Endothelial cell of hepatic sinusoid (primary cell): ENCODE data around the gene TGFB1I1.
"Not testable (repeated sequence)": the region's sequence is repeated elsewhere in the genome, so short reads cannot be mapped to it uniquely, and the experiment has no call there.

Experiments used
- in situ Hi-C: cut with HindIII; loops from 2 replicates; pipeline ENCODE4 v1.10.0; 2017; ENCODE audit warnings: low sequenced_read_pairs

Gene TGFB1I1

DNA sequence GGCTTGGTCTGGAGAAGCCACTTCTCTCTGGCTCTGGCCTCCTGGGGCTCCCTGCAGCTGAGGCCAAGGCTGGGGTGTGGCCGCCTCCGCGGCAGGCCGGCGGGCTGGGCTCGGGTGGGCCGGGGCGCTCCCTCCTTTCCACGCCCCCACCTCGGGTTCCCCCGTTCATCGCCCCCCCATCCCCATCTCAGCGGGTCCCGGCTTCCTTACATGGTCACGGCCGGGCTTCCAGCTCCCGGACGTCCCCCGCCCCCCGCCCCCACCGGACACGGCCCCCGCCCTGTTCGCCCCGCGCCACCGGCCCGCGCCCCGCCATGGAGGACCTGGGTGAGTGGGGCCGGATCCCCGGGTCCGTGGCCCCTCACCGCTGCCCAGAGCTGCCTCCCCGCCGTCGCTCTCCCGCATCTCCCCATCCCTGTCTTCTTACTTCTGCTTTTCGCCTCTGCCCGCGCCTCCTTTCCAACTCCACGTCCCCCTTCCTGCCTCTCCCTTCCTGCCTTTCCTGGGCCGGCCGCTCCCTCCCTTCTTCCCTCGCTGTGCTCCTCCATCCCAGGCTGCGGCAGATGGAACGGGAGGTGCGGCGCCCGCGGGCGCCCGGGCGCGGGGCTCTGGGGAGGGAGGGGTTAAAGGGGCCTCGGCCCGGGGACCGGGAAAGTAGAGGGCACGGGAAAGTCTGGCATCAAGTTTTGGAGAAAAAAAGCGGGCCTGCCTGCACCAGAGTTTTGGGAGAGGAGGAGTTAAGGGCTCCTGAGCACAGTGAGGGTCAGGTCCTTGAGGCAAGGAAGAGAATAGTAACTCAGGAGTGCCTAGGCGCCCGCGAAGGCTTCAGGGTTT, at the start of gene TGFB1I1:
Gene TGFB1I1, plus strand, starts transcription at position 278 of the 834 bp plus-strand sequence. Its CDS starts 37 bp downstream, at position 315.
- in situ Hi-C loops, result loop anchor here (25.0 kb wide), 2 partner anchors 410 to 535 kb away; partner anchors contain the start of genes ORAI3, ZNF646 and ZNF668

DNA sequence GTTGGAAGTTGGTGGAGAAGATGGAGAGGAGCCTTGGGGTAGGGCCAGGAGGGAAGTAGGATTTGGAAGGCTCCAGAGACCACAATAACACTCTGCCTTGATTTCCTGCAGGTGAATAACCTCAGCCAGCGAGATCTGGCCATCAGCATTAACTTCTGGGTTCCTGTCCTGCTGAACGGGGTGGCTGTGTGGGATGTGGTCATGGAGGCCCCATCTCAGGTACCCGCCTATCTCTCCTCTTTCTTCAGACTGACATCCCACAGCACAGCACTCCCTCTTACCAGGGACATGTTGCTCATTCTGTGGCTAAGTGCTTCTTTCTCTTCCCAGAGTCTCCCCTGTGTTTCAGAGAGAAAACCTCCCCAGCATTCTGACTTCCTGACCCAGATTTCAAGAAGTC, 48.7 kb upstream of the TGFB1I1 start:
- in situ Hi-C loops, result no loop called here

DNA sequence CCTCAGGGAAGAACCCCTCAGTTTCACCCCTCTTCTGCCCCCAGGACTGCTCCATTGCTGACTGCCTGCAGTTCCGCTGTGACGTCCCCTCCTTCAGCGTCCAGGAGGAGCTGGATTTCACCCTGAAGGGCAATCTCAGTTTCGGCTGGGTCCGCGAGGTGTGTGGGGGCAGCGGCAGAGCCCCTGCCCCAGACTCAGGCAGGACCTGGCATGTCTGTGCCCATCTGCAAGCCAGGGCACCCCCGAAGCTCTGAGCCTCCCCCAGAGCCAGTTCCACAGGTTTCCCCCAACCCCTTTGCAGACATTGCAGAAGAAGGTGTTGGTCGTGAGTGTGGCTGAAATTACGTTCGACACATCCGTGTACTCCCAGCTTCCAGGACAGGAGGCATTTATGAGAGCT, 48.2 kb upstream of the TGFB1I1 start:
- in situ Hi-C loops, result no loop called here

DNA sequence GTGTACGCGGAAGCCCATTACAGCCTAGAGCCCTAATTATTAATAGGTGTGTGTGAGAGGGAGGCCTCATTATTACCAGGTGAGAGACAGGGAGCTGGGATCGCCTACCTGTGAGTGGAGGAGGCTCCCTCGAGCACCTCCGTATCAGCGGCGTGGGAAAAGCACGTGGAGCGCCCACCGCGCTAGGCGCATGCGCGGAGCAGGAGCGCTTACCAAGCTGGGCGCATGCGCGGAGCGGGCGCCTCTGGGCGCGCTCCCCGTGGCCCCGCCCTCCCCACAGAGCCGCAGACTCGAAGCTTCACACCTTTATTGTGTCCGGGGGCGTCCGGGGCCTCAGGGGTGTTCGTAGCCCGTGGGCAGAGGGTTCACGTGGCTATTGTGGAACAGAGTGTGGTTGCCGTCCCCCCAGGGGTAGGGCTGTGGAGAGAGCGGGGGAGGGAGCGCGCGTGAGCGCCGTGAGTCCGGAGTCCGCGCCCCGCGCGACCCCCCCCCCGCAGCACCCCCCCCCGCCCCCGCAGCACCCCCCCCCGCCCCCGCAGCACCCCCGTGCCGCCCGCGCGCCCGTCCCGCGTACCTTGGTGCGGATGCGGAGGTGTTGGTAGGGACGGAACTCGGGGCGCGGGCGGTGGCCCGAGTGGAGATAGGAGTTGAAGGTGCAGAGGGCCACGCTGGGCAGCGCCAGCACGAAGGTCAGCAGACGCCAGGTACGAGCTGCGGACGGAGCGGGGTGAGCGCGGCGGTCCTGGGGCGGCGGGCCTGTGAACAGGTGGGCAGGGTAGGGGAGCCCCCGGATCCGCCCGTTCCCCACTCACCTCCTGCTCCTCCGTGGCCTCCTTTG, 44.3 kb upstream of the TGFB1I1 start:
- in situ Hi-C loops, result no loop called here

DNA sequence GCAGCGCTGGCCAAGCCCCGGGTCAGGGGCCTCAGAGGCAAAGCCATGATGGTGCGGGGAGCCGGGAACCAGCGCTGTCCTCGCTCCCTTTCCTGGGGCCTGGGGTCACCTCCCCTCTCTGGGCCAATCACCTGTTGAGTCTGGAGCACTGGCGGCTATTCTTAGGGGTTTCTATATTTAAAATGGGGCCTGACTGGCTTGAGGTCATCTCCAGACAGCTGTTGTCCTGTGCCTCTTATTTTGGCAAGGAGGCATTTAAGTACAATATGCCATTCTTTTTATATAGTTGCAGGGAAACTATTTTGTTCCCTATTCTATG, 43.7 kb upstream of the TGFB1I1 start, which contains the start of gene COX6A2:
Gene COX6A2, minus strand, starts transcription at position 82 of the 319 bp plus-strand sequence. Its CDS starts 35 bp downstream, at position 47.
- in situ Hi-C loops, result no loop called here

DNA sequence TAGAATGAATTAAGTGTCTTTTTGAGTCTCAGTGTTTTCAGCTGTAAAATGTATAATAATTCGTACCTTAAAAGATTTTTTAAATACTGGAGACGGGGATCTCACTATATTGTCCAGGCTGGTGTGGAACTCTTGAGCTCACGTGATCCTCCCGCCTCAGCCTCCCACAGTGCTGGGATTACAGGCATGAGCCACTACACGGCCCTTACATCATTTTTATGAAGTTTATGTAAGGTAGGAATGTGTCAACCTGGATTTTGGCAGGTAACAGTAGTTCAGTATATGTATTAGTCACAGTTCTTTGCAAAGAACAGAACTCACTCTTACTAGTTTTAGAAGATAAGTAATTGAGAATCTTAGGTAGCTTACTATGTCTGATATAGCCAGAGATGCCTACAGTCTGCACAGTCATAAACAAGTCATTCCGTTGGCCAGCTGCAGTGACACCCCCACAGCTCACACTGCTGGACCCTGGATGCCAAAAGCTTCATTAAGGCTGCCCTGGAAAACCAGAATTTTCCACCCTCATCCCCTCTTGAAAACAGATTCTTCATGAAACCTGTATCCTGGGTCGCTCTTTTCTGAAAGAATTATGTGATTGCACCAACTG, 43.2 kb upstream of the TGFB1I1 start:
- in situ Hi-C loops, result no loop called here

DNA sequence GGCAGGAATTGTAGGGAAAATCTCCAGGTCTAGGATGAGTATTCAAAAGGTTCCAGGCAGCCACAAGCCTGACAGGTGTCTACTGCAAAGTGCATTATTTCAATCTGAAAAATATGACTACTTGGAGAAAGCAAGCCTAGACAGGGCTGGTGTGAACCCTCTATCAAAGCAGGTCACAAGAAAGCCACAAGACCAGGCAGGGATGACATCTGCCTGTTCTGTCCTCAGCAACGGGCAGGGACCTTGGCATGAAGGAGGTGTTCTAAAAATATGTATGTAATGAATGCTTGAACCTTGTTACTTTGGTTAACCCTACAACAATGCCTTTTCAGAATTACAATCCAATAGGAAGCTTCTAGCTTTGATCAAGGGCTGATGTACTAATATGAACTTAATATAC, 42.6 kb upstream of the TGFB1I1 start:
- in situ Hi-C loops, result no loop called here

DNA sequence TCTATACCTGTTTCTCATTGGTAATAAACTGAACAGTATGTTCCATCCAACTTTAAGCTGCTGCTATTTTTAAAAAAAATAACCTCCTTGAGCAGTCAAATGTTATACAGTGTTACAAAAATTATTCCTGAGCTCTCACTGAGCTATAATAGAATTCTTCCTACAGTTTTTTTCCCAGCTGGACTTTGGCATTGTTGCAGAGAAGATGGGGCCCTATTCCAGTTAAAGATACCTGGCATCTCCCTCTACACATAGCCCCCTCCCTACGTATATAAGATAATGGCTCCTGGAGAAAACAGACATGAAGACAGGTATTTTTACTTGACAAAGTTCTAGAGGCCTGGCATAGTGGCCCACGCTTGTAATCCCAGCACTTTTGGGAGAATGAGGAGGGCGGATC, 42.2 kb upstream of the TGFB1I1 start:
- in situ Hi-C loops, result no loop called here

DNA sequence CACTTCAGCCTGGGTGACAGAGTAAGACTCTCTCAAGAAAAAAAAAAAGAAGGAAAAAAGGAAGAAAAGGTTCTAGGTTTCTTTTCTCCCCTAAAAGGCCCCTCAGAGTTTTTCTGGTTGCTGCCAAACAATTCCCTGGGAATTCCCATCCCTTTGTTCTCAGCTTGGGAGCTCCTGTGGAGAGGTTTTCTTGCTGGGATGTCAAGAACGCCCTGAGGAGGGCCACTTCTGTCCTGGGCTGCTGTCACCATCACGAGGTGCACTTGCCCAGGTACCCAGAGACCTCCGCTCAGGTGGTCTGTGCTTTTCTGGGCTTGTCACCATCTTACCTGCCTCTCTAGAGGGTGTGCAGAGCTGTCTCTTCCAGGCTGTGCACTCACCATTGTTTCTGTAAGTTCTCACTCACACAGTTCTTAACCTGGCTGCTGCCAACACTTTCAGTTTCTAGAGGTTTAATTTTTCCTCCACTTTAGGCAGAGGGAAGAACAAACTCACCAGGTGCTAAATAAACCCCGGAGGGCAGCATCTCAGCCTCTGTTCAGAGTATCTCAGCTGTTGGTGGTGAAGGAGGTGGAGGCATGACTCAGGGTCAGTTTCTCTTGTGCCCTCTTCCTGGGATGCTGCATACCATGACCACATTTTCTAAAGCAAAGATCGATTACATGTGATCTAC, 41.4 kb upstream of the TGFB1I1 start:
- in situ Hi-C loops, result no loop called here

DNA sequence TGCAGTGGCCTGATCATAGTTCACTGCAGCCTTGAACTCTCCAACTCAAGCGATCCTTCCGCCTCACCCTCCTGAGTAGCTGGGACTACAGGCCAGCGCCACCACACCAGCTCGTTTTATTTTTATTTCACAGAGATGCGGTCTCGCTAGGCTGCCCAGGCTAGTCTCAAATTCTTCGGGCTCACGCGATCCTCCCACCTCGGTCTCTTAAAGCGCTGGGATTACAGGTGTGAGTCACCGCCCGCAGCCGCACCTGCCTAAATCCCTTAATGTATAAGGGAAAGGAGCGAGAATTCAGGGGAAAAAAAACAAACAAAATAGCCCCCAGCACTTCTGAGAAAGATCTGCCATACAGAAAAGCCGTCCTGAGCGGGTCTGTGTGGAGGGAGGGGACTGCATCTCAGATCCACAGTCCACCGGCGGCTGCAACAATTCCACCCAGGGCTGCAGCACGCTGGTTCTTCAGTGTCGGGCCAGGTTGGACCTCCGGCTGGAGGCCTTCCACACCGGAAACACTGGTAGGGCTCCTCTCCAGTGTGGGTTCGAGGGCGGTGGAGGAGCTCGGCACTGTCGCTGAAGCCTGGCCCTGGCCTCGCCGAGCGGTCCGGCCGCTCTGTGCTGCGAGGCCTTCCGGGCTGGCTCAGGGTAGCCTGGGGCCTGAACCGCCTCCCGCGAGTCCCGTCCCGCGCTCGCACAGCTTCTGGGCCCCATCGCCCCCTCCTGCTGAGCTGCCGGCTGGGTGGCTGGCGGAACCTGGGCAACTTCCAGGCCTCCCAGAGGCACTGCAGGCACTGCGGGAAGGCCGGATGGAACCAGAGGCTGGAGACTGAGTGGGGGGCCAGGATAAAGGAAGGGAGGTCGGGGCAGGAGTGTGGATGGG, 36.4 kb upstream of the TGFB1I1 start:
- in situ Hi-C loops, result no loop called here

DNA sequence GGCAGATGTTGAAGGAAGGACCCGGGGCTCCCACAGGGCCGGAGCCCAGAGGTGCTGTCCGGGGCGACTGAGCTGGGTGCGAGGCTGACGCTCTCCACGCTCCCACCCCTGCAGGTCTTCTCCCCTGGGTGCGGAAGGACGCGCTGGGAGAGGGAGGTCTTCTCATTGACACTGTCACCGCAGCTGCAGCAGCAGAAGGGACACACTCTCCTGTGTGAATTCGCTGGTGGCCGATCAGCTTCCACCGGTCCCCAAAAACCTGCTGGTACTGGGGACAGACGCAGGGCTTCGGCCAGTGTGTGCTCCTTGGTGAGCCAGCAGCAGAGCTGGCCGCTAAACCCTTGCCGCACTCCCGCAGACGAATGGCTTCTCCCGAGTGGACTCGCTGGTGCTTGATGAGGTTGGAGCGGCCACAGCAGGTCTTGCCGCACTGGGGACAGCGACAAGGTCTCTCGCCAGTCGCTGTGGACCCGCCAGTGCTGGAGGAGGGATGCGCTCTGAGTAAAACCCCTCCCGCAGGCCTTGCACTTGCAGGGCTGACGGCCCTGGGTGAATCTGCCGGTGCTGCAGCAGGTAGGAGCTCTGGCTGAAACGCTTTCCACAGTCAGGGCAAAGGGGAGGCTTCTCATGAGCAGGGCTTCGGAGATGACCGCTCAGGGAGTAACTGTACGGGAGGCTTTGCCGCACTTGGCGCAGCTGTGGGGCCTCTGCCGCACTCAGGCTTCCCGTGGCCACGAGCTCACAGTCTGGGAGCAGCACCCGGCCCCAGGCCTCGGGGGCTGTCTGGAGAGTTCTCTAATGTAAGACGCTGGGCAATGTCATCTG, 35.5 kb upstream of the TGFB1I1 start:
- in situ Hi-C loops, result no loop called here

DNA sequence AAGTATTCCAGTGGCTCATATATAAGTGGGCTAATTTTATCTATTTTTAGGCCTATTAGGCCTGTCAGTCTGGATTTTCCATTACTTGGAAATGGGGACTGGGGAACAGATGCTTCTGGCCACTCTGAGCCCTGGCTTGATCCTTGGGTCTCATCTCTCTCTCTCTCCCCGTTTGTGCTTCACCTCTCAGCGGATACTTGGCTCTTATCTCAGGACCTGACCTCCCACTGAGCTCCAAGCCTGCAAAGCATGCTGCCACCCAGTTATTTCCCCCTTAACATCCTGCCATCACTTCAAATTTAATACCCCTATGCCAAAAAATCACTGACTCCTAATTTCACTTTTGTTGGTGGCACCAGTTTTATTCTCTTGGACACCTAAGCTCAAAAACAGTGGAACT, 33.5 kb upstream of the TGFB1I1 start:
- in situ Hi-C loops, result no loop called here

DNA sequence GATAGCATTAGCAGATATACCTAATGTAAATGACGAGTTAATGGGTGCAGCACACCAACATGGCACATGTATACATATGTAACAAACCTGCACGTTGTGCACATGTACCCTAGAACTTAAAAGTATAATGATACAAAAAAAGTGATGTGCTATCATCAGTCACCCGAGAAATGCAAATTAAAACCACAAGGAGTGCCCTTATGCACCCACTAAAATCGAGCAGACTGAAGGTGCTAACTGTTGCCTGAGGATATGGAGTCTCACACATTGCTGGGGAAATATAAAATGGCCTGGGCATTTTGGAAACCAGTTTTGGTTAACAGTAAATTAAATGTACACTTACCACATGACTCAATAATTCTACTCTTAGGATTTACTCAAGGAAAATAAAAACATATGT, 32.9 kb upstream of the TGFB1I1 start:
- in situ Hi-C loops, result not testable (repeated sequence)

DNA sequence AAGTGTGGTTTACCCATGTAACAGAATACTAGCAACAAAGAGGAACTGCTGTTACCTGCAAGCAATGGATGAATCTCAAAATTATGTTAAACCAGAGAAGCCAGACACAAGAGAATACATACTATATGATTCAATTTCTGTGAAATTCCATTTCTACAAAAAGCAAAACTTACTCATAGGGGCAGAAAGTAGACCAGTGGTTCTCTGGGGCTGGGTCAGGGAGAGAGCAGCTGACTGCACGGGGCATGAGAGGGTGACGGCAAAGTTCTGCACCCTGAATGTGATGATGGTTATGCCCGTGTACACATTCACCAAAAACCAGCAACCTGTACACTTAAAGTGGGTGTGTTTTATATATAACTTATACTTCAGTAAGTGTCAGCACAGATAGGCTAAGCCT, 32.4 kb upstream of the TGFB1I1 start:
- in situ Hi-C loops, result no loop called here

DNA sequence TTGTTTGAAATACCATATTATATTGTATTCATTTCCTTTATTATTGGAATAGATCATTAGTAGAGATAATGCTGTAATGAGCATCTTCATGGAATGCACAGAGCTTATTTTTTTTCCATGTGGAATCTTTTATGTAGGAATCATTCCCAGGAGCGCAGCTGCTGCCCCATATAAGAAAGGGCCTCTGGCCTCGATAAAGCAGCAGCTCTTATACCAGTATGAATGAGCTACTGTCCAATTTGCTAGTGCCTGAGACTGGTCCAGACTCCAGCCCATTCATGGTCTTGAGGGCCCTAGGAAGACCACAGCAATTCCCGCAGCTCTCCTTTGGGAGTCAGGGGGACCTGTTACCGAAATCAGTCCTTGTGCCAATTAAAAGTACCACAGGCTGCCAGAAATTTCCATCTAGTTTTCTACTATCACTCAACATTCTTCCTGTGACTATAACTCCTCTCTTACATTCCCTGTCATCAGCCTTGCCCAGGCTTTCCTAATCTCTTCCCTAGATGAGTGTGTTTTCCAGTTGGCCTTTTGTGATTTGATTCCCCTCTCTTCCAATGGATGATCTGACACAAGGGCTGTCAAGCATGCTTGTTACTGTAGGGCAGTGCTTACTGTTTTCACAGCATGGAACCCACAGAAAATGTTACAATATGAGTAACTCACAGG, 31.3 kb upstream of the TGFB1I1 start:
- in situ Hi-C loops, result no loop called here

DNA sequence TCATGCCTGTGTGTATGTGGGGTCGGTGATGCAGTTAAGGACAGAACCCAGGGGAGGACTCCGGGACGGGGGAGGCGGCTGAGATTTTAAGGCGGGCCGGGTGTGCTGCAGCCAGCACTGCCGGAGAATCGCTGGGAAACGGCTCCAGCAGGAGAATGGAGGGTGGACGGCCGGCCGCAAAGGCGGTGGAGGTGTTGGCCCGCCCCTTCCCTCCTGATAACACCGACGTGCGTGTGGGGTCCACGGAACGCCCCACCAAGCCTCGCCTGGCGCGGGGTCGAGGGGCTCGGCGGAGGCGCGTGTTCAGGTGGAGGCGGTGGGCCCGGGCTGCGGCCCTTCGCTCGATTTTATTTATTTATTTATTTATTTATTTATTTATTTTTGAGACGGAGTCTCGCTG, 30.0 kb upstream of the TGFB1I1 start:
- in situ Hi-C loops, result no loop called here

DNA sequence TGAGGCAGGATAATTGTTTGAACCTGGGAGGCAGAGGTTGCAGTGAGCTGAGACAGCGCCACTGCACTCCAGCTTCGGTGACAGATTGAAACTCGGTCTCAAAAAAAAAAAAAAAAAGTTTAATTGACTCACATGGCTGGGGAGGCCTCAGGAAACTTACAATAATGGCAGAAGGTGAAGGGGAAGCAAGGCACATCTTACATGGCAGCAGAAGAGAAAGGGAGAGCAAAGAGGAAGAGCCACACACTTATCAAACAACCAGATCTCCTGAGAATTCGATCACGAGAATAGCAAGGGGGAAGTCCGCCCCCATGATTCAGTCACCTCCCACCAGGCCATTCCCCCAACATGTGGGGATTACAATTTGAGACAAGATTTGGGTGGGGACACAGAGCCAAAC, 26.0 kb upstream of the TGFB1I1 start:
- in situ Hi-C loops, result not testable (repeated sequence)

DNA sequence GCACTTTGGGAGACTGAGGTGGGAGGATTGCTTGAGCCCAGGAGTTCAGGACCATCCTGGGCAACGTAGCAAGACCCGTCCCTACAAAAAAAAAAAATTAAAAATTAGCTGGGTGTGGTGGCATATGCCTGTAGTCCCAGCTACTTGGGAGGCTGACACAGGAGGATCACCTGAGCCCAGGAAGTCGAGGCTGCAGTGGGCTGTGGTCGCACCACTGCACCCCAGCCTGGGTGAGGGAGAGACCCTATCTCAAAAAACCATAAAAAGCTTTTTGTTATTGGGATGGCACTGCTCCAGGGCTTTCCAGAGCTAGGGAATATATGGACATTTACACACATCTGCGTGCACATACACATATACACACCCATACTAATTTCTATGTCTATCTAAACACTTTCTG, 20.8 kb upstream of the TGFB1I1 start:
- in situ Hi-C loops, result loop anchor here (25.0 kb wide), 2 partner anchors 389 to 514 kb away; partner anchors contain the start of genes ORAI3, ZNF646 and ZNF668
